Measurements from ENCODE around the gene KL.

KL gene

DNA sequence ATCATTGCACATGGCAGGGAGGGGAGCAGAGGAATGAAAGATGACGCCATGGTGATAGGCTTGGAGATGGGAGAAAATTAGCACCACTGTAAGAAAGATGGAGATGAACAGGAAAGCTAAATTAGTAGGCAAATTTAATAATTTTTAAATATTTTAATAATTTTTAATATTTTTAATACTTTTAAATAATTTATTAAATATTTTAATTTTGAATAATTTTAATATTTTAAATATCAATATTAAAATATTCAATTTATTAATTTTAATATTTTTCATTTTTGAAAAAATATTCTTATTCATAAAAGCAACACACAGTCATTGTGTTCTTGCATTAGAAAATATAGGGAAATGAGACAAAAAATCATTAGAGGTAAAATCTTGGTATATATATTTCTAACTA lies 15.9 kb upstream of the KL start:
- no peak for DNase-seq (ENCODE audit: extremely low spot score)
- POLR2A ChIA-PET = no interaction called here
- CTCF ChIA-PET = no interaction called here
- TF ChIP-seq, protein P1, sequence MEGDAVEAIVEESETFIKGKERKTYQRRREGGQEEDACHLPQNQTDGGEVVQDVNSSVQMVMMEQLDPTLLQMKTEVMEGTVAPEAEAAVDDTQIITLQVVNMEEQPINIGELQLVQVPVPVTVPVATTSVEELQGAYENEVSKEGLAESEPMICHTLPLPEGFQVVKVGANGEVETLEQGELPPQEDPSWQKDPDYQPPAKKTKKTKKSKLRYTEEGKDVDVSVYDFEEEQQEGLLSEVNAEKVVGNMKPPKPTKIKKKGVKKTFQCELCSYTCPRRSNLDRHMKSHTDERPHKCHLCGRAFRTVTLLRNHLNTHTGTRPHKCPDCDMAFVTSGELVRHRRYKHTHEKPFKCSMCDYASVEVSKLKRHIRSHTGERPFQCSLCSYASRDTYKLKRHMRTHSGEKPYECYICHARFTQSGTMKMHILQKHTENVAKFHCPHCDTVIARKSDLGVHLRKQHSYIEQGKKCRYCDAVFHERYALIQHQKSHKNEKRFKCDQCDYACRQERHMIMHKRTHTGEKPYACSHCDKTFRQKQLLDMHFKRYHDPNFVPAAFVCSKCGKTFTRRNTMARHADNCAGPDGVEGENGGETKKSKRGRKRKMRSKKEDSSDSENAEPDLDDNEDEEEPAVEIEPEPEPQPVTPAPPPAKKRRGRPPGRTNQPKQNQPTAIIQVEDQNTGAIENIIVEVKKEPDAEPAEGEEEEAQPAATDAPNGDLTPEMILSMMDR (IDR thresholded peaks at IDR 0.05; ENCODE audit: control extremely low read depth, extremely low read depth, low read depth, missing control alignments) = no peak

DNA sequence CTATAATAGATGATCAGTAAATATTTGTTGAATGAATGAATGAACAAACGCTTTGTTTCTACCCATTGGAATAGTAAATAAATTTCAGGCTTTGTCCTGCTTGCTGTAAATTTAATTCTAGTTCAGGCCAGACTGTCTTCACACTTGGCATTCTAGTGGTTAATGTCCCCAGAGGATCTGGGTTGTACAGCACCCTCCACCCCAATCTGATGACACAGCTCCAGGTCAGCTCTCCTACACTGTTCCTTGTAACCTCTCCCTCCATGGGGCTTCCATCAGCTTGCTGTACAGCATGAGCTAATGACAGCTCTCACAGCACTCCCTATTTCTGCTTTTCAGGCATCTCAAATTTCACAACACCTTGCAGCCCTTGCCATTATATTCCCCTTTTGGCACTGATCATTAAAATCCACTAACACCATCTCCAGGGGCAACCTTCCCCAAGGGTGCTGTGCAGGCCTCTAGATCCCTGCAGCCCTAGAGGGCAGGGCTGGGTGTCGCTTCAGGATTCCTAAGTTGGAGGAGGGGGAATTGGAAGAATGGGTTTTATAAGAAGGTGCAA lies 12.7 kb upstream of the KL start:
- ChIA-PET POLR2A (no interaction called here), CTCF (no interaction called here)
- no peak for DNase-seq (ENCODE audit: extremely low spot score)
- TF ChIP-seq, protein P1 (IDR thresholded peaks at IDR 0.05; ENCODE audit: control extremely low read depth, extremely low read depth, low read depth, missing control alignments) = no peak

DNA sequence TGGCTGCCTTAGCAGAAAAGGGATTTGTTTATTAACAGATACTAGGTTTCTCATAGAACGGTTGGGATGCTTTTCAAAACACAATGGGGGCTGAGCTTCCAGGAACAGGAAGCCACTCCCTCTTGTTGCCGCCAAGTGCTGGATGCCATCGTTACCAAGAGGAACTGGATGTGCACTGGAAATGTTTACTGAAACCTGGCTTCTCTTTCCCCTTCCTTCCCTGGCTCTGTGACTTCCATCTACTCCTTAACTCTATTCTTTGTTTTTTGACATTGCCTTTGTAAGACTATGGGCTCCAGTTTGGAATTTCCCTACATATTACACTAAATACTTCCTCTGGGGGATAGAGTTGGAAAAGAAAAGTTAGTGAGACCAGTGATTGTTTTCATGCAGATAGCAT lies 11.7 kb upstream of the KL start:
- ChIA-PET CTCF (no interaction called here), POLR2A (no interaction called here)
- no peak for DNase-seq (ENCODE audit: extremely low spot score)

DNA sequence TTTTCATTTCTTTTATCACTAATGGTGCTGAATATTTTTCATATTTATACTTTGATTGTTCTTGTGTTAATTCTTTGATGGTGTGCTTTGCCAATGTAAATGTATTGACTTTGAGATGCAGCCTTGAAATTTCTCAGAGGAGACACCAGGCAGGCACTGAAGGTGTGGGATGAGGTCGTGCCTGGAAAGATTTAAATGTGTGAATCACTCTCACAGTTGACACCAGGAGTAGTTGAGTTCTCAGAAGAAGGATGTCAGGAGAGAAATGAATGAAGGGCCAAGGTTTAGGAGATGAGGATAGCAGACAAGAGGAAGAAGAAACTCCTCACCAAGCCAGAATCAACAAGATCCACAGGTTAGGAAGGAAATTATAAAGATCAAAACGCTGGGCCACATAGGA lies 10.1 kb upstream of the KL start:
- TF ChIP-seq, protein P1 (IDR thresholded peaks at IDR 0.05; ENCODE audit: control extremely low read depth, extremely low read depth, low read depth, missing control alignments) = no peak
- CTCF ChIA-PET = interaction anchor here (1.5 kb wide), 1 partner anchor 13 kb away, joined by 5 read pairs; no protein-coding TSS in a partner anchor

More for the DNA sequence above, 11.7 kb upstream of the KL start:
- TF ChIP-seq, protein P1 (IDR thresholded peaks at IDR 0.05; ENCODE audit: control extremely low read depth, extremely low read depth, low read depth, missing control alignments) = no peak

DNA sequence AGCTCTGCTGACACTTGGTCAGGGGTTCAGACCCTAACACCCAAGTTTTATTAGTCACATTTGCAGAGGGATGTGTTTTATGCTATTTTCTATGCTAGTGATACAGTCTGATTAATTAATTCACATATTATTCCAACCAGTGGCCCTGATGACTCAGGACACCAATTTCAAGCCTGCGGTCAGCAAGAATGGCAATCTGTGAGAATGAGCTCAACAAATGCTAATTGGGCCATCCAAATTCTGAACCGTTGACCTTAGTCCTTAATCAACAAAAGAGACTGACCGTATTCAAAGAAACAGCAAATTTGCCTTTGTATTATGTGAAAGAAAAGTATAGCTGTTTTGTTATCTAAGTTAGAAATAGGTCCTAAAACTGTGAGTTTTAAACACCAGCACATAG lies 9.6 kb upstream of the KL start:
- TF ChIP-seq, protein P1 (IDR thresholded peaks at IDR 0.05; ENCODE audit: control extremely low read depth, extremely low read depth, low read depth, missing control alignments) = no peak
- POLR2A ChIA-PET = no interaction called here
- CTCF ChIA-PET = interaction anchor here (0.9 to 1.5 kb wide), 2 partner anchors 11 to 13 kb away, joined by 3 to 5 read pairs; no protein-coding TSS in a partner anchor
- no peak for DNase-seq (ENCODE audit: extremely low spot score)

More for the DNA sequence above, 10.1 kb upstream of the KL start:
- no peak for DNase-seq (ENCODE audit: extremely low spot score)
- POLR2A ChIA-PET = no interaction called here

- ChIA-PET POLR2A (no interaction called here), CTCF (interaction anchor here (0.9 to 1.5 kb wide), 3 partner anchors 12 to 140 kb away, joined by 3 to 5 read pairs (median 3); no protein-coding TSS in a partner anchor)
- DNase-seq (ENCODE audit: extremely low spot score) = no peak
- TF ChIP-seq, protein P1 (IDR thresholded peaks at IDR 0.05; ENCODE audit: control extremely low read depth, extremely low read depth, low read depth, missing control alignments) = no peak
These were observed 9.0 kb upstream of the KL start for GRCh38 chr13:33007237-33007636.

Data from GM10248 (cell line).